Activated CD8-positive, alpha-beta memory T cell treated with anti-CD3 and anti-CD28 coated beads for 36 hours (primary cell): Measurements from ENCODE around the gene WASF3. TPM values are rescaled to one million over a fixed set of nuclear protein-coding genes. Genes with fewer than 3 reads are reported as not detected.
"Not testable (repeated sequence)": the region's sequence is repeated elsewhere in the genome, so short reads cannot be mapped to it uniquely, and the experiment has no call there.

Experiments
- CTCF ChIA-PET: fragments of 350-600 bp; sonication (Branson Sonifier 250); formaldehyde crosslinking; loops from one replicate; lab custom pipeline; 2021; ENCODE audit warnings: antibody characterized with exemption; lab: Charles Lee
- POLR2A ChIA-PET: fragments of 350-600 bp; sonication (Branson Sonifier 250); formaldehyde crosslinking; loops from one replicate; lab custom pipeline; 2021; ENCODE audit warnings: antibody characterized with exemption; lab: Charles Lee
- total RNA-seq, 2 experiments: library from RNA; stranded (reverse); gene quantifications; one replicate each; pipeline ENCODE4 v1.2.3, GENCODE V29; 2021

WASF3 gene
- total RNA-seq, 2 experiments from 2014 or later: 0.06 to 0.08 TPM

DNA sequence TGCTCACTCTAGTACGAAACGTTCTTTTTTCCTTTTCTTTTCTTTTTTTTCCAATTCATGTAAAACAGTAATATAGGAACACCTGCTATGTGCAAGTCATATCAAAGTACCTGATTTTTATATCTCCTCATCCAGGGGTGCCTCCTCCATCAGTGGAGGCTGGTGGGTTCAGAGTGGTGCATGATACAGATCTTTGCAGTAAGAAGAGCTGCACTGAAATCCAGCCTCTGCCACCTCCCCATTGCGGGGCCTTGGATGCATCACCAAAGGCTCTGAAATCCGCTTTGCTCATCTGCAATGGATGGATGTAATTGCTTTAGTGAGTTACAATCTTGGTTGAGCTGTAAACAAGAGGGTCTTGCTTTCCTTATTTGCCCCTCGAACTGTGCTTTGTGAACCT, 164.8 kb downstream of the WASF3 start:
- ChIA-PET POLR2A (no interaction called here), CTCF (no interaction called here)

DNA sequence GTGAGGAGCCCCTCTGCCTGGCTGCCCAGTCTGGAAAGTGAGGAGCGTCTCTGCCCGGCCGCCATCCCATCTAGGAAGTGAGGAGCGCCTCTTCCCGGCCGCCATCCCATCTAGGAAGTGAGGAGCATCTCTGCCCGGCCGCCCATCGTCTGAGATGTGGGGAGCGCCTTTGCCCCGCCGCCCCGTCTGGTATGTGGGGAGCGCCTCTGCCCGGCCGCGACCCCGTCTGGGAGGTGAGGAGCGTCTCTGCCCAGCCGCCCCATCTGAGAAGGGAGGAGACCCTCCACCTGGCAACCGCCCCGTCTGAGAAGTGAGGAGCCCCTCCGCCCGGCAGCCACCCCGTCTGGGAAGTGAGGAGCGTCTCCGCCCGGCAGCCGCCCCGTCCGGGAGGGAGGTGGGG, 166.1 kb downstream of the WASF3 start:
- CTCF ChIA-PET: not testable (repeated sequence)

DNA sequence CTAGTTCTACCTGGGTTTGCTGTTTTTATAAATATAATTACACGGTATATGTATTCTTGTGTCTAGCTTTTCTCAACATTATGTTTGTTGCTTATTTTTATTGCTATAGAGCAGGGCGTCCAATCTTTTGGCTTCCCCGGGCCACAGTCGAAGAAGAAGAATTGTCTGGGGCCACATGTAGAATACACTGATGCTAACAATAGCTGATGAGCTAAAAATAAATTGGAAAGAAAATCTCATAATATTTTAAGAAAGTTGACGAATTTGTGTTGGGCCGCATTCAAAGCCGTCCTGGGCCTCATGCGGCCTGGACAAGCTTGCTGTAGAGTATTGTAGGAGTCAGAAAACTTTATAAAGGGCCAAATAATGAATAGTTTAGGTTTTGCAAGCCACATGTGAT, 169.2 kb downstream of the WASF3 start:
- ChIA-PET CTCF (no interaction called here), POLR2A (no interaction called here)

More for the DNA sequence above, 166.1 kb downstream of the WASF3 start:
- POLR2A ChIA-PET: not testable (repeated sequence)

DNA sequence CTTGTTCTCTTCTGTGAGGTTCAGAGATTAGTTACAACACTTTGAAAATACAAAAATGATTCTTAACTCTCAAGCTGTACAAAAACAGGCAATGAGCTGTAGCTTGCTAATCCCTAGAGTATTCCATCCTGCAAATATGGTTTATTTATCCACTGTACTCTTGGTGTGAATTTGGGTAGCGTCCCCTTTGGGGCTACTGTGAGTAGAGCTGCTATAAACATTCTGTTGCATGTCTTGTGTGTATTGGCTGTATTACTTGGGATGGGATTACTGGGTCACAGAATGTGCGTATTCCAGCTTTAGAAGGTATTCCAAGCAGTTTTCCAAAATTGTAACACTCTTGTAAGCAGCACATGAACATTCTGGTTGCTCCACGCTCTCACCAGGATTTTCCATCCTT, 169.6 kb downstream of the WASF3 start:
- ChIA-PET POLR2A (no interaction called here), CTCF (no interaction called here)

DNA sequence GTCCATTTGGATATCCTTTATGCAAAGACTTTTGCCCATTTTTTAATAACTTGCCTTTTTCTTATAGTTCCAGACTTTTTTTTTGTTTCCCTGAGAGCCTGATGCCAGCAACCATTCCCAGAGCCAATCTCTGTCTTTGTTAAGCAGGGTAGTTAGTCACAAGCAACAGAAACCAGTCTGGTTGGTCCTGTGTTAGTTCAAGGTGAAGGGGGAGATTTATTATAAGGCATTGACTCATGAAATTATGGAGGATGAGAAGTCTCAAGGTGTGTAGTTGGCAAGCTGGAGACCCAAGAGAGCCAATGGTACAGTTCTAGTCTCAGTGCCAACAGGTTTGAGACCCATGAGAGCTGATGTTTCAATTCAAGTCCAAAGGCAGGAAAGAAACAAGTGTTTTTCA, 170.2 kb downstream of the WASF3 start:
- ChIA-PET CTCF (no interaction called here), POLR2A (no interaction called here)

DNA sequence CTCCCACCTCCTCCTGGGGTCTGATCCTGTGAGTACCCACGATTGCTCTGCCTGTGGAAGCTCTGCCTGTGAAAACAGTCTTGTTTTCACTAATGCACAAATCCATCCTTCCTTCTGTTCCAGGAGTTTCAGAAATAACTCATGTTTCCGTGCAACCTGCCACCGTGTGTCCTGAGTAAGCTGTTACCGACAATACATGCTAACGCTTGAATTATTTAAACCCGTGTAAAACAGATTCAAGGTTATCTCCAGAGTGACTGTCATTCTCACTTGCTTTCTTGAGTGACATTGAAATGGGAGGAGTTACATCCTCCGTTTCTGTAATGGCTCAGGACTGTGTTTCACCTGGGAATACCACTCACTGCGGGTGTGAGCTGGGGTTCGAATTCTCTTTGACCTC, 178.2 kb downstream of the WASF3 start:
- ChIA-PET CTCF (interaction anchor here (1.2 kb wide), 1 partner anchor 37 kb away, joined by 3 read pairs; no protein-coding TSS in a partner anchor), POLR2A (no interaction called here)

Other genes starting within 250 kb of the WASF3 start
- not detected for gene GPR12, start 203.1 kb downstream of the WASF3 start, total RNA-seq